AG04450 (cell line): Measurements from ENCODE around the gene RET. TPM values are rescaled to one million over a fixed set of nuclear protein-coding genes. Genes with fewer than 3 reads are reported as not detected.

Experiments
- CTCF ChIA-PET: fragments of 300-600, 350-600 bp; formaldehyde crosslinking; extraction: SDS; loops from one replicate; lab custom pipeline; 2022; ENCODE audit warnings: antibody characterized with exemption, inconsistent platforms; lab: Charles Lee
- POLR2A ChIA-PET: fragments of 350-600 bp; formaldehyde crosslinking; extraction: SDS; loops from one replicate; lab custom pipeline; 2021; ENCODE audit warnings: antibody characterized with exemption, inconsistent platforms; lab: Yijun Ruan, JAX
- DNase-seq: peaks from one replicate; pipeline ENCODE4 v3.0.0-alpha.2; 2011; ENCODE audit warnings: low read depth, low spot score
- H3K27ac ChIP-seq: one replicate; pipeline ENCODE4 v1.5.1; 2012; ENCODE audit warnings: low read depth, low read length, control low read depth
- H3K27me3 ChIP-seq: one replicate; pipeline ENCODE4 v1.6.0; 2012; ENCODE audit warnings: low read length; ENCODE audit not compliant: control insufficient read depth, insufficient read depth
- H3K4me3 ChIP-seq: 2 replicates; pipeline ENCODE4 v1.5.1; 2011; ENCODE audit warnings: mild to moderate bottlenecking, low read depth, low read length, control low read depth
- H3K9me3 ChIP-seq: 2 replicates; pipeline ENCODE4 v1.5.1; 2012; ENCODE audit warnings: low read length; ENCODE audit not compliant: control insufficient read depth, insufficient read depth
- polyA plus RNA-seq: library from polyadenylated mRNA; depleted of rRNA; stranded (reverse); fragments of >200 nt; gene quantifications from 2 replicates; pipeline ENCODE4 v1.2.3, GENCODE V29; 2011
- TF ChIP-seq, protein P1 (sequence below): IDR thresholded peaks from 2 replicates; pipeline ENCODE4 v1.5.1; 2011; ENCODE audit warnings: low read depth, low read length, control low read depth, inconsistent platforms

The RET gene
- polyA plus RNA-seq, 1 experiment, result 0.06 TPM

- TF ChIP-seq, protein P1, sequence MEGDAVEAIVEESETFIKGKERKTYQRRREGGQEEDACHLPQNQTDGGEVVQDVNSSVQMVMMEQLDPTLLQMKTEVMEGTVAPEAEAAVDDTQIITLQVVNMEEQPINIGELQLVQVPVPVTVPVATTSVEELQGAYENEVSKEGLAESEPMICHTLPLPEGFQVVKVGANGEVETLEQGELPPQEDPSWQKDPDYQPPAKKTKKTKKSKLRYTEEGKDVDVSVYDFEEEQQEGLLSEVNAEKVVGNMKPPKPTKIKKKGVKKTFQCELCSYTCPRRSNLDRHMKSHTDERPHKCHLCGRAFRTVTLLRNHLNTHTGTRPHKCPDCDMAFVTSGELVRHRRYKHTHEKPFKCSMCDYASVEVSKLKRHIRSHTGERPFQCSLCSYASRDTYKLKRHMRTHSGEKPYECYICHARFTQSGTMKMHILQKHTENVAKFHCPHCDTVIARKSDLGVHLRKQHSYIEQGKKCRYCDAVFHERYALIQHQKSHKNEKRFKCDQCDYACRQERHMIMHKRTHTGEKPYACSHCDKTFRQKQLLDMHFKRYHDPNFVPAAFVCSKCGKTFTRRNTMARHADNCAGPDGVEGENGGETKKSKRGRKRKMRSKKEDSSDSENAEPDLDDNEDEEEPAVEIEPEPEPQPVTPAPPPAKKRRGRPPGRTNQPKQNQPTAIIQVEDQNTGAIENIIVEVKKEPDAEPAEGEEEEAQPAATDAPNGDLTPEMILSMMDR, result no peak
- Histone ChIP-seq H3K27me3 (peaks cover 12% of the 10 kb centered on the region), H3K27ac (no peak overlapping the region), H3K4me3 (no peak overlapping the region), H3K9me3 (no peaks in the 10 kb centered on the region)
- ChIA-PET POLR2A (no interaction called here), CTCF (no interaction called here)
- no peak for DNase-seq
Measured at GRCh38 chr10:43067391-43068135, 9.3 kb upstream of the RET start.

- no peak overlapping the region for H3K27ac ChIP-seq
- no peak for DNase-seq
- no peaks in the 10 kb centered on the region for H3K9me3 ChIP-seq
- POLR2A ChIA-PET, result no interaction called here
- TF ChIP-seq, protein P1, result no peak
- CTCF ChIA-PET, result no interaction called here
- no peak overlapping the region for H3K4me3 ChIP-seq
- H3K27me3 ChIP-seq, result peaks cover 12% of the 10 kb centered on the region
Measured at GRCh38 chr10:43068136-43068395, 8.8 kb upstream of the RET start.

DNA sequence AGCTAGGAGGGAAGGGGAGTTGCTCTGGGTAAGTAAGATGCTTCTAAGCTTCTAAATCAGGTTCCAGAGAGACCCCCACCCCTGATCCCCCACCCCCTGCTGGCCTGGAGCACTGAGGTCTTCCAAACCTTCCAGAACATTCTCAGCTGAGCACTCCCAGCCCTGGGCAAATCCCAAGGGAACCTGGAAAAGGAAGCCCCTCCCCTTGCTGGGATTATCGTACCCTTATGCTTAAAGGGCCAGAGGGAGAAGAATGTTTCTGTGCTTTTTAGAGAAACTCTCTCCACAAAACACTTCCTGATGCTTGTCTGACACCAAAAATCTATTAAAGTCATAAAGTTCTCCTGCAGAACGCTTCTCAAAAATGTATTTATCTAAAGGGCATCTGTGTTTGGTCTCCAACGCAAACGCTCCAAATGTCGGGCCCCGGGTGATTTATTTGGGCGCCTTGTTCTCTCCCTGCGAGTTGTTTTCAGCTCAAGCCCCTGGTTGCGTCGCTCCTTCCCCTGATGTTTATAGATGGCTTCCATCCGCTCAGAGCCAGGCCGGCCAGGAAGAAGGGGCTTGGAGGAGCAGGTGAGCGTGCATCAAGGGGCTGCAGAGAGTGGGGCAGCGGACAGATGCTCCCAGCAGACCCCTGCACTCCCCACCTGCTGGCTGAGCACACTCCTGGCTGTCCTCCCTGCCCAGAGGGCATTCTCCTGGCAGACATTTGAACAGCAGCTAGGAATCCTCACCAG is 8.2 kb upstream of the RET start:
- H3K27me3 ChIP-seq, result peaks cover 12% of the 10 kb centered on the region
- TF ChIP-seq, protein P1, result no peak
- CTCF ChIA-PET, result no interaction called here
- H3K9me3 ChIP-seq, result no peaks in the 10 kb centered on the region
- H3K27ac ChIP-seq, result no peak overlapping the region
- POLR2A ChIA-PET, result no interaction called here
- DNase-seq, result no peak
- no peak overlapping the region for H3K4me3 ChIP-seq

- CTCF ChIA-PET, result no interaction called here
Measured at GRCh38 chr10:43069211-43069515, 7.7 kb upstream of the RET start.

GRCh38 chr10:43069579-43069978 is 7.3 kb upstream of the RET start:
- Histone ChIP-seq H3K27me3 (peaks cover 10% of the 10 kb centered on the region), H3K9me3 (no peaks in the 10 kb centered on the region), H3K4me3 (no peak overlapping the region), H3K27ac (no peak overlapping the region)
- POLR2A ChIA-PET, result no interaction called here
- no peak for DNase-seq
- CTCF ChIA-PET, result no interaction called here
- TF ChIP-seq, protein P1, result no peak

More at GRCh38 chr10:43069211-43069515, 7.7 kb upstream of the RET start:
- POLR2A ChIA-PET, result no interaction called here
- TF ChIP-seq, protein P1, result no peak
- Histone ChIP-seq H3K9me3 (no peaks in the 10 kb centered on the region), H3K4me3 (no peak overlapping the region), H3K27me3 (peaks cover 10% of the 10 kb centered on the region), H3K27ac (no peak overlapping the region)
- DNase-seq, result no peak
